CD4-positive, alpha-beta T cell treated with Interleukin-2 at 100 ng/mL for 4 hours (primary cell): ENCODE data around the gene TNIP2.
"Not testable (repeated sequence)": the region's sequence is repeated elsewhere in the genome, so short reads cannot be mapped to it uniquely, and the experiment has no call there.

Experiments
- DNase-seq: peaks from one replicate; pipeline ENCODE4 v3.0.0-alpha.2; 2020; ENCODE audit warnings: low spot score

TNIP2 gene

GRCh38 chr4:2743518-2744445, 12.4 kb downstream of the TNIP2 start:
- DNase-seq = no peak

- DNase-seq = no peak
Measured at GRCh38 chr4:2742823-2743517, 13.2 kb downstream of the TNIP2 start.

- no peak for DNase-seq
Measured at GRCh38 chr4:2742081-2742822, 13.9 kb downstream of the TNIP2 start.

GRCh38 chr4:2741626-2742025, 14.5 kb downstream of the TNIP2 start:
- no peak for DNase-seq

- not testable (repeated sequence) for DNase-seq
Measured at GRCh38 chr4:2738296-2738695, 17.8 kb downstream of the TNIP2 start.

- no peak for DNase-seq
Measured at GRCh38 chr4:2735869-2736268, 20.3 kb downstream of the TNIP2 start.

- DNase-seq = no peak
Measured at GRCh38 chr4:2734612-2735011, 21.5 kb downstream of the TNIP2 start.

GRCh38 chr4:2733844-2734574, 22.1 kb downstream of the TNIP2 start:
- DNase-seq = no peak

- no peak for DNase-seq
Measured at GRCh38 chr4:2733001-2733843, 22.9 kb downstream of the TNIP2 start.

GRCh38 chr4:2732526-2732925, 23.6 kb downstream of the TNIP2 start:
- no peak for DNase-seq

GRCh38 chr4:2731907-2732317, 24.2 kb downstream of the TNIP2 start:
- no peak for DNase-seq

GRCh38 chr4:2729533-2729875, 26.6 kb downstream of the TNIP2 start:
- DNase-seq = no peak

GRCh38 chr4:2728806-2729532, 27.2 kb downstream of the TNIP2 start:
- DNase-seq = no peak

GRCh38 chr4:2728221-2728620, 27.9 kb downstream of the TNIP2 start:
- no peak for DNase-seq

- not testable (repeated sequence) for DNase-seq
Measured at GRCh38 chr4:2726881-2727280, 29.3 kb downstream of the TNIP2 start.

GRCh38 chr4:2725380-2725779, 30.8 kb downstream of the TNIP2 start:
- DNase-seq = no peak

- no peak for DNase-seq
Measured at GRCh38 chr4:2723751-2724150, 32.4 kb downstream of the TNIP2 start.

GRCh38 chr4:2722033-2722432, 34.1 kb downstream of the TNIP2 start:
- no peak for DNase-seq

GRCh38 chr4:2721586-2721985, 34.5 kb downstream of the TNIP2 start:
- DNase-seq = no peak

GRCh38 chr4:2716236-2716635, 39.9 kb downstream of the TNIP2 start:
- DNase-seq = no peak
